Cardiac fibroblast (primary cell): ENCODE measurements around the gene RIOK1.
"Not testable (repeated sequence)": the region's sequence is repeated elsewhere in the genome, so short reads cannot be mapped to it uniquely, and the experiment has no call there.

Source experiments
- DNase-seq, 2 donors: peaks; one replicate each; pipeline versions ENCODE4 v3.0.0 to v3.0.0-alpha.2; 2010; ENCODE audit warnings: low read depth in 2 of 2
- H3K4me3 ChIP-seq, 2 donors: replicated peaks in 1 of 2; 1 replicate in 1 of 2; 2 replicates in 1 of 2; pipeline ENCODE4 v1.5.1; 2011; ENCODE audit warnings: low read depth in 2 of 2, low read length in 2 of 2, mild to moderate bottlenecking in 2 of 2, moderate library complexity in 1 of 2
- CTCF ChIP-seq: IDR thresholded peaks from one replicate; pipeline ENCODE4 v1.5.1; 2011; ENCODE audit warnings: low read depth, mild to moderate bottlenecking, low read length, inconsistent platforms

The RIOK1 gene

GRCh38 chr6:7446619-7447325 is 57.2 kb downstream of the RIOK1 start:
- no peak for DNase-seq
- TF ChIP-seq CTCF, result no peak
- H3K4me3 ChIP-seq, result no peak overlapping the region

- H3K4me3 ChIP-seq, result no peak overlapping the region
- TF ChIP-seq CTCF, result no peak
- DNase-seq, result no peak
Observed at GRCh38 chr6:7448232-7448631, 58.6 kb downstream of the RIOK1 start.

- no peak for TF ChIP-seq CTCF
- no peak overlapping the region for H3K4me3 ChIP-seq
Observed at GRCh38 chr6:7449018-7449417, 59.4 kb downstream of the RIOK1 start.

GRCh38 chr6:7451326-7451725 is 61.7 kb downstream of the RIOK1 start:
- no peak overlapping the region for H3K4me3 ChIP-seq
- no peak for TF ChIP-seq CTCF
- DNase-seq, result no peak

More at GRCh38 chr6:7449018-7449417, 59.4 kb downstream of the RIOK1 start:
- DNase-seq, result no peak

- TF ChIP-seq CTCF, result no peak
- no peak for DNase-seq
- H3K4me3 ChIP-seq, result no peak overlapping the region
Observed at GRCh38 chr6:7452898-7453297, 63.3 kb downstream of the RIOK1 start.

GRCh38 chr6:7454696-7455358 is 65.2 kb downstream of the RIOK1 start:
- no peak overlapping the region for H3K4me3 ChIP-seq
- no peak for DNase-seq
- TF ChIP-seq CTCF, result no peak

GRCh38 chr6:7456302-7456701 is 66.7 kb downstream of the RIOK1 start:
- not testable (repeated sequence) for DNase-seq, H3K4me3 ChIP-seq
